Bronchial epithelial cell (primary cell): ENCODE data around the gene USP32. TPM values are rescaled to one million over a fixed set of nuclear protein-coding genes. Genes with fewer than 3 reads are reported as not detected.

Experiments used
- DNase-seq: peaks from one replicate; pipeline ENCODE4 v3.0.0-alpha.2; 2010; ENCODE audit warnings: low read depth
- FAIRE-seq: peaks from 2 replicates; lab custom pipeline; 2011; peaks lifted over from hg19 to GRCh38; lab: Jason Lieb, UNC
- H3K27me3 ChIP-seq: 2 replicates; pipeline ENCODE4 v1.5.1; 2011; ENCODE audit warnings: low read length; ENCODE audit not compliant: control insufficient read depth, insufficient read depth
- H3K36me3 ChIP-seq: 2 replicates; pipeline ENCODE4 v1.5.1; 2011; ENCODE audit warnings: low read length; ENCODE audit not compliant: control insufficient read depth, insufficient read depth
- H3K4me3 ChIP-seq: 2 replicates; pipeline ENCODE4 v1.5.1; 2011; ENCODE audit warnings: mild to moderate bottlenecking, low read depth, low read length, control low read depth
- total RNA-seq: library from RNA; depleted of rRNA; stranded (reverse); fragments of >200 nt; gene quantifications from 2 replicates; pipeline ENCODE4 v1.2.1, GENCODE V29; 2014
- TF ChIP-seq, protein P1 (sequence below): IDR thresholded peaks from 2 replicates; pipeline ENCODE4 v1.5.1; 2011; ENCODE audit warnings: mild to moderate bottlenecking, moderate library complexity, low read length, control low read depth, inconsistent platforms; ENCODE audit not compliant: insufficient read depth, severe bottlenecking

Gene USP32
- total RNA-seq, 1 donor from 2014 or later = 35.8 TPM

- DNase-seq (no peak), FAIRE-seq (no peak)
- no peaks in the 10 kb centered on the region for H3K36me3 ChIP-seq
- H3K27me3 ChIP-seq = no peaks in the 10 kb centered on the region
- no peak overlapping the region for H3K4me3 ChIP-seq
- TF ChIP-seq, protein P1, sequence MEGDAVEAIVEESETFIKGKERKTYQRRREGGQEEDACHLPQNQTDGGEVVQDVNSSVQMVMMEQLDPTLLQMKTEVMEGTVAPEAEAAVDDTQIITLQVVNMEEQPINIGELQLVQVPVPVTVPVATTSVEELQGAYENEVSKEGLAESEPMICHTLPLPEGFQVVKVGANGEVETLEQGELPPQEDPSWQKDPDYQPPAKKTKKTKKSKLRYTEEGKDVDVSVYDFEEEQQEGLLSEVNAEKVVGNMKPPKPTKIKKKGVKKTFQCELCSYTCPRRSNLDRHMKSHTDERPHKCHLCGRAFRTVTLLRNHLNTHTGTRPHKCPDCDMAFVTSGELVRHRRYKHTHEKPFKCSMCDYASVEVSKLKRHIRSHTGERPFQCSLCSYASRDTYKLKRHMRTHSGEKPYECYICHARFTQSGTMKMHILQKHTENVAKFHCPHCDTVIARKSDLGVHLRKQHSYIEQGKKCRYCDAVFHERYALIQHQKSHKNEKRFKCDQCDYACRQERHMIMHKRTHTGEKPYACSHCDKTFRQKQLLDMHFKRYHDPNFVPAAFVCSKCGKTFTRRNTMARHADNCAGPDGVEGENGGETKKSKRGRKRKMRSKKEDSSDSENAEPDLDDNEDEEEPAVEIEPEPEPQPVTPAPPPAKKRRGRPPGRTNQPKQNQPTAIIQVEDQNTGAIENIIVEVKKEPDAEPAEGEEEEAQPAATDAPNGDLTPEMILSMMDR = no peak
These were observed 133.6 kb downstream of the USP32 start for GRCh38 chr17:60258313-60258712.

DNA sequence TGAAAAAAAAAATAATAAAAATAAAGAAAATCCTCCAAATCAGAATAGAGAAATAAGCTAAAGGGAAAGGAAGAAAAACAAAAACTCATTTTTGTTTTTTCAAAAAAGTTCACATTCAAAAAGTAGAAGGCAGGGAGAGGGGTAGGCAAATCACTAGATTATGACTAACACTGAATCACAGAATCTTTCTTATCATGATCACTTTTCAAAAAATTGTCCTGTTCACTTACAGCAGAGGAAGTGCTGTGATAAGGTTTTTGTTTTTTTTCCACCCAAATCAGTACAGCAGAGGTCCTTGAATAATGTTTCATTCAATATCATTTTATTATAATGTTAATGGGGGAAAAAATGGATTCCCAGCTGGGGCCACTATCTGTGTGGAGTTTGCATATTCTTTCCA is 135.8 kb downstream of the USP32 start:
- H3K36me3 ChIP-seq = no peaks in the 10 kb centered on the region
- FAIRE-seq (no peak), DNase-seq (peak; percentile 12)
- H3K4me3 ChIP-seq = no peak overlapping the region
- TF ChIP-seq, protein P1 = no peak
- H3K27me3 ChIP-seq = no peaks in the 10 kb centered on the region

DNA sequence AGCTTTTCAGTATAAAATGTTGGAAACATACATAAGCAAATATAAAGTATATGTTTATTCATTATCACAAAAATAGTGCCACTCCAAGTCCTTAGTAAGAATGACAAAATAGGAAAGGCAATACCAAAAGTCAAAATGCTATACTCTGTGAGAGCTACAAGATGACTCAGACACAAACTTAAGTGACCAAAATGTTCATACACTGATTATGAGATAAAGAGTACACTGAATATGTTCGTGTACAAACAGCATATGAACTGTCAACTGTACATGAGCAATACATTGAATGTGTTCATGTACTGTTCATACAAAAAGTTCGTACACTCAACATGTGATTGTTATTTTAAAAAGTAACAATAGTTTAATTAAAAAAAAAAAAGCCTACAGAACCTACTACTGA is 138.9 kb downstream of the USP32 start:
- TF ChIP-seq, protein P1 = no peak
- FAIRE-seq = no peak
- DNase-seq = no peak
- H3K27me3 ChIP-seq = no peaks in the 10 kb centered on the region
- H3K36me3 ChIP-seq = no peaks in the 10 kb centered on the region
- H3K4me3 ChIP-seq = no peak overlapping the region

- FAIRE-seq (no peak), DNase-seq (no peak)
- no peaks in the 10 kb centered on the region for H3K36me3 ChIP-seq
- no peaks in the 10 kb centered on the region for H3K27me3 ChIP-seq
- TF ChIP-seq, protein P1 = no peak
- no peak overlapping the region for H3K4me3 ChIP-seq
These were observed 139.5 kb downstream of the USP32 start for GRCh38 chr17:60252459-60252858.

DNA sequence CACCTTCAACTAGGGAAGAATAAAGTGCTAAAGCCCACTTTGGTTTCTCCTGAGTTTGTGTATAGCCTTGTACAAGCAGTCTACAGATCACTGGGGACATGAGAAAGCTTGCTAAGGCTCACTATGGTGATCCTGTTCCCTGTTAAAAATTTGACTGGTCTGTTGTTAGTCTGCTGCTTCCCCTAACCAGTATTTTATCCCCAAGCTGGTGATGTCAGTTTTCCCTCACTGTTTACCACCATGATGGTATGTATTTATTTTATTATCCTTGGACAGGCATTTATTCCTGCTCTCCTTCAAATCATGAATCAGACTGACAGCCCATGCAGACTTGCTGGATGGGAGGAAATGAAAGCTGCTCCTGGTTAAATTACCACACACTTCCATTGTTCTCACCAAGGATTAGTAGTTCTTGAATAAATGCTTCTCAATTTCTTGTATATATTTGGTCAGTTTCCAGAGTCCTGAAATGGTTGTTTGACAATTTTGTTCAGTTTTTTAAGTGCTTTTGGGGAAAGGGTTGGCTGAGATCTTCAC is 142.6 kb downstream of the USP32 start:
- Histone ChIP-seq H3K4me3 (no peak overlapping the region), H3K36me3 (no peaks in the 10 kb centered on the region), H3K27me3 (no peaks in the 10 kb centered on the region)
- DNase-seq = no peak
- TF ChIP-seq, protein P1 = no peak
- no peak for FAIRE-seq

GRCh38 chr17:60248618-60249289 is 143.2 kb downstream of the USP32 start:
- Histone ChIP-seq H3K36me3 (no peaks in the 10 kb centered on the region), H3K27me3 (no peaks in the 10 kb centered on the region), H3K4me3 (no peak overlapping the region)
- DNase-seq (no peak), FAIRE-seq (no peak)
- TF ChIP-seq, protein P1 = no peak
